HG03521 (cell line): Measurements from ENCODE around the gene KCNJ5.
A peak's percentile ranks its signal among the peaks of the same experiment; 100 is the strongest.

ENCODE experiments used
- ATAC-seq: cut with Tn5 transposase; IDR thresholded peaks from one replicate; pipeline ENCODE4 v1.9.1; 2021; ENCODE audit warnings: mild to moderate bottlenecking, moderate library complexity; ENCODE audit not compliant: unreplicated experiment

Gene KCNJ5

GRCh38 chr11:128946648-128947047, 55.5 kb downstream of the KCNJ5 start:
- ATAC-seq: no peak

- ATAC-seq: no peak
These were observed 56.6 kb downstream of the KCNJ5 start for GRCh38 chr11:128947773-128948172.

- no peak for ATAC-seq
These were observed 57.4 kb downstream of the KCNJ5 start for GRCh38 chr11:128948583-128948982.

- no peak for ATAC-seq
These were observed 58.8 kb downstream of the KCNJ5 start for GRCh38 chr11:128949791-128950454.

GRCh38 chr11:128953151-128953550, 62.0 kb downstream of the KCNJ5 start:
- ATAC-seq: no peak

- ATAC-seq: no peak
These were observed 64.5 kb downstream of the KCNJ5 start for GRCh38 chr11:128955636-128956035.

- ATAC-seq: peak; percentile 53
These were observed 65.4 kb downstream of the KCNJ5 start for GRCh38 chr11:128956401-128957201.

GRCh38 chr11:128957202-128957482, 66.0 kb downstream of the KCNJ5 start:
- no peak for ATAC-seq

- ATAC-seq: no peak
These were observed 70.5 kb downstream of the KCNJ5 start for GRCh38 chr11:128961645-128962044.

- ATAC-seq: no peak
These were observed 71.7 kb downstream of the KCNJ5 start for GRCh38 chr11:128962896-128963295.

- no peak for ATAC-seq
These were observed 72.7 kb downstream of the KCNJ5 start for GRCh38 chr11:128963744-128964325.

GRCh38 chr11:128964463-128964930, 73.3 kb downstream of the KCNJ5 start:
- no peak for ATAC-seq

- peak; percentile 93 for ATAC-seq
These were observed 74.3 kb downstream of the KCNJ5 start for GRCh38 chr11:128965485-128965884.

GRCh38 chr11:128967578-128967977, 76.4 kb downstream of the KCNJ5 start:
- ATAC-seq: no peak

- ATAC-seq: no peak
These were observed 77.8 kb downstream of the KCNJ5 start for GRCh38 chr11:128968916-128969315.
